ENCODE measurements around the gene SUN5.

DNA sequence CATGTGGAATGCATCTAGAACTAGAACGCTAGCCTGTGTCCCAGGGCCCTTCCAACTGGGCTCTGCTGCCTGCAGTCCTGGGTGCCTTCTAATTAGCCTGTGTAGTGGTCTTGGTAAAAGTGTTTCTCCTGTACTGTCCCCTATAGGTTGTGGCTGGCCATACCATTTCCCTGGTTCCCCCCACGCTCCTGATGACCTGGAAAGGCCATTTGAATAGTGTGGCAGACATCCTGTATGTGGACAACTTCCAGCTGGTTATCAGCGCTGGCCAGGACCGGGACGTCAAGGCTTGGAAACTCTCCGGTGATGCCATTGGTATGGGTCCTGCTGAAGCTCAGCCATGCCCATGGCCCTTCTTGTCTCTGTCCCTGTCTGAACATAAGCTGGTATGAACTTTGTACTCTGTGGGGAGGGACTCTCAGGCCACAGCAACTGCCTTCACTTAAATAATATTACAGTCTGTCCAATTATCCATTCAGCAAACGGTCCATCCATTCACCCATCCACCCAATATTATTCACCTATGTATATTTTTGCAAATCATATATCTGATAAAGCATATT is 60.7 kb downstream of the SUN5 start:
- no peak for TF ChIP-seq POLR2A (IDR thresholded peaks at IDR 0.05)
- TF ChIP-seq, protein P1, sequence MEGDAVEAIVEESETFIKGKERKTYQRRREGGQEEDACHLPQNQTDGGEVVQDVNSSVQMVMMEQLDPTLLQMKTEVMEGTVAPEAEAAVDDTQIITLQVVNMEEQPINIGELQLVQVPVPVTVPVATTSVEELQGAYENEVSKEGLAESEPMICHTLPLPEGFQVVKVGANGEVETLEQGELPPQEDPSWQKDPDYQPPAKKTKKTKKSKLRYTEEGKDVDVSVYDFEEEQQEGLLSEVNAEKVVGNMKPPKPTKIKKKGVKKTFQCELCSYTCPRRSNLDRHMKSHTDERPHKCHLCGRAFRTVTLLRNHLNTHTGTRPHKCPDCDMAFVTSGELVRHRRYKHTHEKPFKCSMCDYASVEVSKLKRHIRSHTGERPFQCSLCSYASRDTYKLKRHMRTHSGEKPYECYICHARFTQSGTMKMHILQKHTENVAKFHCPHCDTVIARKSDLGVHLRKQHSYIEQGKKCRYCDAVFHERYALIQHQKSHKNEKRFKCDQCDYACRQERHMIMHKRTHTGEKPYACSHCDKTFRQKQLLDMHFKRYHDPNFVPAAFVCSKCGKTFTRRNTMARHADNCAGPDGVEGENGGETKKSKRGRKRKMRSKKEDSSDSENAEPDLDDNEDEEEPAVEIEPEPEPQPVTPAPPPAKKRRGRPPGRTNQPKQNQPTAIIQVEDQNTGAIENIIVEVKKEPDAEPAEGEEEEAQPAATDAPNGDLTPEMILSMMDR (IDR thresholded peaks at IDR 0.05) = no peak
